ENCODE measurements around the gene SLC24A1. TPM values are rescaled to one million over a fixed set of nuclear protein-coding genes. Genes with fewer than 3 reads are reported as not detected.

SLC24A1 gene
- total RNA-seq, 1 donor from 2014 or later: 4.7 TPM

DNA sequence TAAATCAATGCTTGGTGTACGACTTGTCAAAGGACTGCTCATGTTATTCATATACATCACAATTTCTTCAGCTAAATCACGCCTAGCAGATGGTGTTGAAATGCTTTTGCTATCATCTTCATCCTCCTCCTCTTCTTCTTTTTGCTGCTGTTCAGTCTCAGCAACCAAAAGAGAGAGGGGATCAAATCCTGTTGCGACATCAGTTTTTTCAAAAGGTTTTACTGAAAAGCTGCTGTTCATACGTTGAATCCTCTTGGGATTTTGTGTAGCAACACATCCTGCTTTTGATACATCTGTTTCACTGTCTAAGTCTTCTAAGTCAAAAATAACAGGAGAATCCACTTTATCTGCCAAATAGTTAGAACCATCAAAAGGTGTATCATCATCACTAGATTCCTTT is 69.0 kb downstream of the SLC24A1 start:
- Mint-ChIP-seq H3K4me3 (ENCODE audit: unreplicated experiment) (no peak overlapping the region), H3K27ac (ENCODE audit: unreplicated experiment) (no peak overlapping the region), H3K27me3 (ENCODE audit: unreplicated experiment) (no peaks in the 10 kb centered on the region), H3K4me1 (ENCODE audit: low read depth, unreplicated experiment) (peaks cover 6% of the 10 kb centered on the region), H3K9me3 (ENCODE audit: unreplicated experiment) (no peaks in the 10 kb centered on the region), H3K36me3 (ENCODE audit: unreplicated experiment) (no peaks in the 10 kb centered on the region)
- DNase-seq: no peak
- TF ChIP-seq, protein P1, sequence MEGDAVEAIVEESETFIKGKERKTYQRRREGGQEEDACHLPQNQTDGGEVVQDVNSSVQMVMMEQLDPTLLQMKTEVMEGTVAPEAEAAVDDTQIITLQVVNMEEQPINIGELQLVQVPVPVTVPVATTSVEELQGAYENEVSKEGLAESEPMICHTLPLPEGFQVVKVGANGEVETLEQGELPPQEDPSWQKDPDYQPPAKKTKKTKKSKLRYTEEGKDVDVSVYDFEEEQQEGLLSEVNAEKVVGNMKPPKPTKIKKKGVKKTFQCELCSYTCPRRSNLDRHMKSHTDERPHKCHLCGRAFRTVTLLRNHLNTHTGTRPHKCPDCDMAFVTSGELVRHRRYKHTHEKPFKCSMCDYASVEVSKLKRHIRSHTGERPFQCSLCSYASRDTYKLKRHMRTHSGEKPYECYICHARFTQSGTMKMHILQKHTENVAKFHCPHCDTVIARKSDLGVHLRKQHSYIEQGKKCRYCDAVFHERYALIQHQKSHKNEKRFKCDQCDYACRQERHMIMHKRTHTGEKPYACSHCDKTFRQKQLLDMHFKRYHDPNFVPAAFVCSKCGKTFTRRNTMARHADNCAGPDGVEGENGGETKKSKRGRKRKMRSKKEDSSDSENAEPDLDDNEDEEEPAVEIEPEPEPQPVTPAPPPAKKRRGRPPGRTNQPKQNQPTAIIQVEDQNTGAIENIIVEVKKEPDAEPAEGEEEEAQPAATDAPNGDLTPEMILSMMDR (IDR thresholded peaks at IDR 0.05; ENCODE audit: partially characterized antibody, unreplicated experiment): no peak

DNA sequence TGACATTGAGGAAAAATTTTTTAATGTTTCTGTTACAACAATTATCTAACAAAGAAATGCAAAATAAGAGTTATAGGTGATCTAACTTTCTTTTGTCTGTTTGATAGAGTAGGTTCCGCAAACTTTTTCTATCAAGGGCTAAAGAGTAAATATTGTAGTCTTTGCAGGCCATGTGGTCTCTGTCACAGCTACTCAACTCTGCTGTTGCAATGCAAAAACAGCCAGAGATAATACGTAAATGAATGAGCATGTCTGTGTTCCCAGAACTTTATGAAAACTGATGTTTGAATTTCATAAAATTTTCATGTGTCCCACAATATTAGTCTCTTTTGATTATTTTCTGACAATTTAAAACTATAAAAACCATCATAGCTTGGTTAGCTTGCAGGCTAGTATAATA is 73.3 kb downstream of the SLC24A1 start:
- Mint-ChIP-seq H3K4me3 (ENCODE audit: unreplicated experiment) (no peak overlapping the region), H3K27me3 (ENCODE audit: unreplicated experiment) (no peaks in the 10 kb centered on the region), H3K4me1 (ENCODE audit: low read depth, unreplicated experiment) (peaks cover 6% of the 10 kb centered on the region), H3K36me3 (ENCODE audit: unreplicated experiment) (no peaks in the 10 kb centered on the region), H3K9me3 (ENCODE audit: unreplicated experiment) (no peaks in the 10 kb centered on the region), H3K27ac (ENCODE audit: unreplicated experiment) (no peak overlapping the region)
- DNase-seq: no peak
- TF ChIP-seq, protein P1 (IDR thresholded peaks at IDR 0.05; ENCODE audit: partially characterized antibody, unreplicated experiment): no peak

Other genes starting within 250 kb of the SLC24A1 start
- gene IGDCC3, start 243.9 kb upstream of the SLC24A1 start, total RNA-seq (ENCODE audit: unreplicated experiment): 342 TPM
- gene IGDCC4, start 199.0 kb upstream of the SLC24A1 start, total RNA-seq (ENCODE audit: unreplicated experiment): 53.9 TPM
- gene DPP8, start 104.2 kb upstream of the SLC24A1 start, total RNA-seq (ENCODE audit: unreplicated experiment): 33.4 TPM
- gene HACD3, start 91.5 kb upstream of the SLC24A1 start, total RNA-seq (ENCODE audit: unreplicated experiment): 200 TPM
- 49.5 TPM for gene INTS14, start 10.8 kb upstream of the SLC24A1 start, total RNA-seq (ENCODE audit: unreplicated experiment)
- 23.7 TPM for gene DENND4A, start 170.4 kb downstream of the SLC24A1 start, total RNA-seq (ENCODE audit: unreplicated experiment)
- 197 TPM for gene RAB11A, start 247.6 kb downstream of the SLC24A1 start, total RNA-seq (ENCODE audit: unreplicated experiment)